Osteocyte (in vitro differentiated cells): Measurements from ENCODE around the gene SUPT3H. TPM values are rescaled to one million over a fixed set of nuclear protein-coding genes. Genes with fewer than 3 reads are reported as not detected.

ENCODE experiments used
- DNase-seq: peaks from one replicate; pipeline ENCODE4 v3.0.0; 2021; ENCODE audit warnings: mixed read lengths; ENCODE audit not compliant: unreplicated experiment; ENCODE audit errors: extremely low spot score
- H3K27ac Mint-ChIP-seq: one replicate; pipeline ENCODE4 v1.8.0; 2021; ENCODE audit warnings: mild to moderate bottlenecking, mixed read lengths; ENCODE audit not compliant: unreplicated experiment
- H3K27me3 Mint-ChIP-seq: one replicate; pipeline ENCODE4 v1.8.0; 2021; ENCODE audit warnings: mixed read lengths; ENCODE audit not compliant: unreplicated experiment
- H3K36me3 Mint-ChIP-seq: one replicate; pipeline ENCODE4 v1.8.0; 2021; ENCODE audit warnings: mixed read lengths; ENCODE audit not compliant: unreplicated experiment
- H3K4me1 Mint-ChIP-seq: one replicate; pipeline ENCODE4 v1.8.0; 2021; ENCODE audit warnings: mixed read lengths; ENCODE audit not compliant: unreplicated experiment
- H3K4me3 Mint-ChIP-seq: one replicate; pipeline ENCODE4 v1.8.0; 2021; ENCODE audit warnings: mild to moderate bottlenecking, moderate library complexity, mixed read lengths; ENCODE audit not compliant: unreplicated experiment
- H3K9me3 Mint-ChIP-seq: one replicate; pipeline ENCODE4 v1.8.0; 2021; ENCODE audit warnings: mixed read lengths; ENCODE audit not compliant: unreplicated experiment
- total RNA-seq: library from RNA; stranded (reverse); gene quantifications from 2 replicates; pipeline ENCODE4 v1.2.1, GENCODE V29; 2021
- TF ChIP-seq, protein P1 (sequence below): fragments of 200-600 bp; sonication (generic); IDR thresholded peaks from 2 replicates; pipeline ENCODE4 v1.5.0; 2021; ENCODE audit warnings: antibody characterized with exemption, mild to moderate bottlenecking, moderate library complexity

The SUPT3H gene
- total RNA-seq, 1 donor from 2014 or later, result 13.2 TPM

DNA sequence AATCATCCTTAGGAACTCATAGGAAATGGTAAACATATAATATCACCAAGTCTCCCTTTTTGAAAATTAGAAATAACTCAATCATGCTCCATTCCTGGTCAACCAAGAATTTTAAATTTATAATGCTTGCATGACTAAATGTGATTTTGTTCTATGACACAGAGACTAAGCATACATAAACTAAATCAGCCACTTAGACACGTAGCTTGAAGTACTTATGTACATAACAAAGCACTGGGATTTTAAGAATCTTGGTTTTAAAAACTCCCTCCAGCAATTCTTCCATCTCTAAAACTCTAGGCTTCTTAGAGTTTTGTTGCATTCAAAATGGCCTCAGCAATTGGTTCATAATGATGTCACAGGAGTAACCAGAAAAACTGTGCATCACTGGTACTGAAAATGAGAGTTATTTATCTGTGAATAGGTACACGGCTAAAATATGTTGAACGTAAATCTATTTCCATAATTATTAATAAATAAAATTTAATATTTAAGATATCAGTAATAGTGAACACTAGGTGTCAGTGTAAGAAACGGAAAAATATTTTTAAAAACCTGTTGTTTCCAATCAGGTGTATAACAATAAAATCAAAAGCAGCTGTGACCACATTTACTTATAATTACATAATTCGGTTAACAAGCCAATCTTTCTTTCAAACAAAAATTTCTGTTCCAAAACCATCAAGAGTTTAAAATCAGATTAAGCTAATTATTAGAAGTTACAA lies 291.2 kb downstream of the SUPT3H start:
- peaks cover 8% of the 10 kb centered on the region for H3K4me1 Mint-ChIP-seq
- no peaks in the 10 kb centered on the region for H3K36me3 Mint-ChIP-seq
- no peak for DNase-seq
- H3K9me3 Mint-ChIP-seq, result peaks cover 5% of the 10 kb centered on the region
- no peak overlapping the region for H3K27ac Mint-ChIP-seq
- TF ChIP-seq, protein P1, sequence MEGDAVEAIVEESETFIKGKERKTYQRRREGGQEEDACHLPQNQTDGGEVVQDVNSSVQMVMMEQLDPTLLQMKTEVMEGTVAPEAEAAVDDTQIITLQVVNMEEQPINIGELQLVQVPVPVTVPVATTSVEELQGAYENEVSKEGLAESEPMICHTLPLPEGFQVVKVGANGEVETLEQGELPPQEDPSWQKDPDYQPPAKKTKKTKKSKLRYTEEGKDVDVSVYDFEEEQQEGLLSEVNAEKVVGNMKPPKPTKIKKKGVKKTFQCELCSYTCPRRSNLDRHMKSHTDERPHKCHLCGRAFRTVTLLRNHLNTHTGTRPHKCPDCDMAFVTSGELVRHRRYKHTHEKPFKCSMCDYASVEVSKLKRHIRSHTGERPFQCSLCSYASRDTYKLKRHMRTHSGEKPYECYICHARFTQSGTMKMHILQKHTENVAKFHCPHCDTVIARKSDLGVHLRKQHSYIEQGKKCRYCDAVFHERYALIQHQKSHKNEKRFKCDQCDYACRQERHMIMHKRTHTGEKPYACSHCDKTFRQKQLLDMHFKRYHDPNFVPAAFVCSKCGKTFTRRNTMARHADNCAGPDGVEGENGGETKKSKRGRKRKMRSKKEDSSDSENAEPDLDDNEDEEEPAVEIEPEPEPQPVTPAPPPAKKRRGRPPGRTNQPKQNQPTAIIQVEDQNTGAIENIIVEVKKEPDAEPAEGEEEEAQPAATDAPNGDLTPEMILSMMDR, result peak; percentile 40
- no peaks in the 10 kb centered on the region for H3K27me3 Mint-ChIP-seq
- no peak overlapping the region for H3K4me3 Mint-ChIP-seq

DNA sequence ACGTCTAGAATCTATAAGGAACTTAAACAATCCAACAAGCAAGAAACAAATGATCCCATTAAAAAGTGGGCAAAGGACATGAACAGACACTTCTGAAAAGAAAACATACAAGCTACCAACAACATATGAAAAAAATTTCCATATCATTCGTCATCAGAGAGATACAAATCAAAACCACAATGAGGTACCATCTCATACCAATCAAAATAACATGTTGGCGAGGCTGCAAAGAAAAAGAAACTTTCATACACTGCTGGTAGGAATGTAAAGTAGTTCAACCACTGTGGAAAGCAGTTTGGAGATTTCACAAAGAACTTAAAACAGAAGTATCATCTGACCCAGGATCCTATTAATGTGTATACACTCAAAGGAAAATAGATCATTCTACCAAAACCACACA lies 293.5 kb downstream of the SUPT3H start:
- H3K27me3 Mint-ChIP-seq, result no peaks in the 10 kb centered on the region
- no peak overlapping the region for H3K4me3 Mint-ChIP-seq
- H3K36me3 Mint-ChIP-seq, result peaks cover 5% of the 10 kb centered on the region
- peaks cover 17% of the 10 kb centered on the region for H3K9me3 Mint-ChIP-seq
- no peak overlapping the region for H3K27ac Mint-ChIP-seq
- H3K4me1 Mint-ChIP-seq, result peaks cover 8% of the 10 kb centered on the region
- no peak for DNase-seq
- TF ChIP-seq, protein P1, result no peak

DNA sequence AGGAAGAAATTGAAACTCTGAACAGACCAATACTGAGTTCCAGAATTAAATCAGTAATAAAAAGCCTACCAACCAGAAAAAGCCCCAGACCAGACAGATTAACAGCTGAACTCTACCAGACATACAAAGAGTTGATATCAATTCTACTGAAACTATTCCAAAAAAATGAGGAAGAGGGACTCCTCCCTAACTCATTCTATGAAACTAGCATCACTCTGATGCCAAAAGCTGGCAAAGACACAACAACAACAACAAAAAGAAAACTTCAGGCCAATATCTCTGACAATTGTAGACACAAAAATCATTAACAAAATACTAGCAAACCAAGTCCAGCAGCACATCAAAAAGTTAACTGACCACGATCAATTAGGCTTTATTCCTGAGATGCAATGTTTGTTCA lies 295.6 kb downstream of the SUPT3H start:
- Mint-ChIP-seq H3K36me3 (peaks cover 14% of the 10 kb centered on the region), H3K4me3 (no peak overlapping the region), H3K4me1 (peaks cover 9% of the 10 kb centered on the region), H3K27ac (no peak overlapping the region), H3K9me3 (peaks cover 26% of the 10 kb centered on the region), H3K27me3 (no peaks in the 10 kb centered on the region)
- DNase-seq, result no peak
- TF ChIP-seq, protein P1, result no peak

DNA sequence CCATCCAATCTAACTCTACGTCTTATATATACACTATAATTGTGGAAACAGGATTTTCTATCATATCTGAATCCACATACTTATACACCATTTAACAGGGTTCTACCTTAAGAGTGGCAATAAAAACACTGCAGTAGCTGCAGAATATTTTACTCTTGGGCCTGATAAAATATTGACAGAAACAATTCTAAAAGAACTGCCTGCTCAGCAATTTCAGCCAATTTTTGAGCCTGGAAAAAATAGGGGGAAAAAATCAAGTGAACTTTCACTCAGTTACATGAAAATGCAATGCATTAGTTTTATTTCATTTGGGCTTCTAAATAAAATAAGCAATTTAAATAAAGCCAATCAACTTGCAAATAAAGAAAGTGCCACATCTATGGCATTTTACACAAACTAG lies 296.1 kb downstream of the SUPT3H start:
- Mint-ChIP-seq H3K4me3 (no peak overlapping the region), H3K4me1 (peaks cover 13% of the 10 kb centered on the region), H3K9me3 (peaks cover 26% of the 10 kb centered on the region), H3K27me3 (no peaks in the 10 kb centered on the region), H3K36me3 (peaks cover 14% of the 10 kb centered on the region), H3K27ac (no peak overlapping the region)
- TF ChIP-seq, protein P1, result no peak
- DNase-seq, result no peak

DNA sequence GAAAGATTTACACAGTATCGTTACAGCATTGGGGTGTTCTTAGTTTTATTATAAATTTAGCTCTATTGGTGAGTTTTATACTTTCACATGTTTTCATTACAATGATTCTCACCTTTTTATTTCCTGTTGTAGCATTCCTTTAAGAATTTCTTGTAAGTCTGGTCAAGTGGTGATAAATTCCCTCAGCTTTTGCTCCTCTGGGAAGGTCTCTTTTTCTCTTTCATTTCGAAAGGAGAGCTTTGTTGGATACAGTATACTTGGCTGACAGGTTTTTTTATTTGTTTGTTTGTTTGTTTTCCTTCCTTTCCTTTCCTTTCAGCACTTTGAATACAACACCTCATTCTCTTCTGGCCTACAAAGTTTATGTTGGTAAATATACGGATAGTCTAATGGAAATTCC lies 299.3 kb downstream of the SUPT3H start:
- Mint-ChIP-seq H3K9me3 (peaks cover 21% of the 10 kb centered on the region), H3K36me3 (peaks cover 14% of the 10 kb centered on the region), H3K27me3 (no peaks in the 10 kb centered on the region), H3K4me3 (no peak overlapping the region), H3K4me1 (peaks cover 41% of the 10 kb centered on the region), H3K27ac (no peak overlapping the region)
- no peak for DNase-seq
- TF ChIP-seq, protein P1, result no peak
